Neutrophil (primary cell): ENCODE results near the gene TERT.

Source experiments
- H3K27ac ChIP-seq: fragments of 200-600 bp; sonication (generic); 2 replicates; pipeline ENCODE4 v1.5.1; 2016; ENCODE audit warnings: mild to moderate bottlenecking, moderate library complexity
- H3K27me3 ChIP-seq: fragments of 200-600 bp; sonication (generic); 2 replicates; pipeline ENCODE4 v1.6.0; 2016; ENCODE audit warnings: mild to moderate bottlenecking
- H3K36me3 ChIP-seq: fragments of 200-600 bp; sonication (generic); 2 replicates; pipeline ENCODE4 v1.5.1; 2017
- H3K4me1 ChIP-seq, 2 experiments: fragments of 200-600 bp in 1 of 2; sonication (generic) in 1 of 2; 1 replicate in 1 of 2; 2 replicates in 1 of 2; pipeline versions ENCODE4 v1.5.1 to v1.6.1; 2013 to 2016; ENCODE audit warnings: low read depth in 1 of 2, low read length in 1 of 2, mild to moderate bottlenecking in 1 of 2, moderate library complexity in 1 of 2; ENCODE audit not compliant: control insufficient read depth in 1 of 2, insufficient read depth in 1 of 2
- H3K4me3 ChIP-seq, 2 experiments: fragments of 200-600 bp in 1 of 2; sonication (generic) in 1 of 2; 1 replicate in 1 of 2; 2 replicates in 1 of 2; pipeline ENCODE4 v1.5.1; 2013 to 2016; ENCODE audit warnings: low read depth in 1 of 2, low read length in 1 of 2, mild to moderate bottlenecking in 1 of 2, moderate library complexity in 1 of 2
- H3K9me3 ChIP-seq: fragments of 200-600 bp; sonication (generic); 2 replicates; pipeline ENCODE4 v1.5.1; 2016
- TF ChIP-seq, protein P1 (sequence below): fragments of 200-600 bp; sonication (generic); IDR thresholded peaks from 2 replicates; pipeline ENCODE4 v1.5.1; 2016; ENCODE audit warnings: antibody characterized with exemption

TERT gene

DNA sequence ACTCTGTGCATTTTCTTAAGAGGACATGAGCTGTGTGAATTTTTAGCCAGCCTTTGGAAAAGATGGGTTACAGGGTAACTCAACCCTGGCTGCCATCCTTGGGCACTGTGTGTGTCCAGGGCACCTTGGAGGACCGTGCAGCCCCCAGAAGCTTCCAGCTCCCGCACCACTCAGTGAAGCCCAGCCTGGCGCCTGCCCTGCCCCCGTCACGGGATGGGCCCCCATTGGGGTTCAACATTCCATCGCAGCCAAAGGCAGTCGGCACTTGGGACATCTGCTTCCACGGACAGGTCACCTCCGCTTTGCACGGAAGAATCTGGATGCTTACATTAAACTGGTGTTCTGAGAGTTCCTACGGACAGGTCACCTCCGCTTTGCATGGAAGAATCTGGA is 71.6 kb downstream of the TERT start:
- H3K4me3 ChIP-seq = no peak overlapping the region
- no peaks in the 10 kb centered on the region for H3K36me3 ChIP-seq
- no peaks in the 10 kb centered on the region for H3K9me3 ChIP-seq
- no peak overlapping the region for H3K27ac ChIP-seq
- no peaks in the 10 kb centered on the region for H3K4me1 ChIP-seq
- TF ChIP-seq, protein P1, sequence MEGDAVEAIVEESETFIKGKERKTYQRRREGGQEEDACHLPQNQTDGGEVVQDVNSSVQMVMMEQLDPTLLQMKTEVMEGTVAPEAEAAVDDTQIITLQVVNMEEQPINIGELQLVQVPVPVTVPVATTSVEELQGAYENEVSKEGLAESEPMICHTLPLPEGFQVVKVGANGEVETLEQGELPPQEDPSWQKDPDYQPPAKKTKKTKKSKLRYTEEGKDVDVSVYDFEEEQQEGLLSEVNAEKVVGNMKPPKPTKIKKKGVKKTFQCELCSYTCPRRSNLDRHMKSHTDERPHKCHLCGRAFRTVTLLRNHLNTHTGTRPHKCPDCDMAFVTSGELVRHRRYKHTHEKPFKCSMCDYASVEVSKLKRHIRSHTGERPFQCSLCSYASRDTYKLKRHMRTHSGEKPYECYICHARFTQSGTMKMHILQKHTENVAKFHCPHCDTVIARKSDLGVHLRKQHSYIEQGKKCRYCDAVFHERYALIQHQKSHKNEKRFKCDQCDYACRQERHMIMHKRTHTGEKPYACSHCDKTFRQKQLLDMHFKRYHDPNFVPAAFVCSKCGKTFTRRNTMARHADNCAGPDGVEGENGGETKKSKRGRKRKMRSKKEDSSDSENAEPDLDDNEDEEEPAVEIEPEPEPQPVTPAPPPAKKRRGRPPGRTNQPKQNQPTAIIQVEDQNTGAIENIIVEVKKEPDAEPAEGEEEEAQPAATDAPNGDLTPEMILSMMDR = no peak
- H3K27me3 ChIP-seq = peaks cover 12% of the 10 kb centered on the region

DNA sequence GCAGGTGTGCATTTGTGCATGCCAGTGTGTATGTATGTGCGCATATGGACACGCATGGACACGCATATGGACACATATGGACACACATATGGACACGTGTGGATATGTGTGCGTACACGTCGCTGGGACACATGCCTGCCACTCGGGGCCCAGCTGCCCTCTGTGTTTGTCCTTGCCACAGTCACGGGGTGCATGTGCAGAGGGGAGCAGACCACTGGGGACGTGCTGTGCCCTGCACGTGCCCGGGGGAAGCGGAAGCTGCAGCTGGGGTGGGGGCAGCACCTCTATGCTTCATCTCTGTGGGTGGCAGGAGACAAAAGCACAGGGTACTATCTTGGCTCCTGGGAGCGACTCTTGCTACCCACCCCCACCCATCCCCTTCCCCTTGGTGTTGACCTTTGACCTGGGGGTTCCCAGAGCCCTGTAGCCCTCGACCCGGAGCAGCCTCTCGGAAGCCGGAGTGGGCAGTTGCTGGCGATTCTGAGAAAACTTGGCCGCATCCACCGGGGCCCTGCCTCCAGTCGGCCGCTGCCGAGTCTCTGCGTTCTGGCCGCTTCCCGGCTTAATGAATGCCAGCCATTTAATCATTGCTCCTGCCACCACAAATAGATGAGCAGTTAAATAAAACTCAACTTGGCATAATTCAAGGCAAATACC is 72.1 kb downstream of the TERT start:
- Histone ChIP-seq H3K36me3 (no peaks in the 10 kb centered on the region), H3K4me1 (no peaks in the 10 kb centered on the region), H3K27me3 (peaks cover 6% of the 10 kb centered on the region), H3K27ac (no peak overlapping the region), H3K9me3 (no peaks in the 10 kb centered on the region), H3K4me3 (no peak overlapping the region)
- TF ChIP-seq, protein P1 = no peak

DNA sequence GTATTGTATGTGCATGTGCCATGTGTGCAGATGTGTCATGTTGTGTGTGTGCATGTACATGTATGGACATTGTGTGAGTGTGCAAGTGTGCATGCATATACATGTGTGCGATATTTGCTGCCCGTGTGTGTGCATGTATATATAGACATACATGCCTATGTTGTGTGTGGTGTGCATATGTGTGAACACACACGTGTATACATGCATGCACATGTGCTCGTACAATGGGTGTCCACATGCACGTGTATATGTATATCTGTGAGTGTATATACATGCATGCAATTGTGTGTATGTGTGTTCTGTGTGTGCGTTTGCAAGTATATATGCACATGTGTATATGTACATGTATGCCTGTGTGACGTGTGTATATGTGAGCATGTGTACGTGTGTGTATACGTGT is 72.7 kb downstream of the TERT start:
- no peak overlapping the region for H3K4me3 ChIP-seq
- no peaks in the 10 kb centered on the region for H3K4me1 ChIP-seq
- H3K27me3 ChIP-seq = peaks cover under 1% of the 10 kb centered on the region
- TF ChIP-seq, protein P1 = no peak
- no peak overlapping the region for H3K27ac ChIP-seq
- no peaks in the 10 kb centered on the region for H3K9me3 ChIP-seq
- no peaks in the 10 kb centered on the region for H3K36me3 ChIP-seq

DNA sequence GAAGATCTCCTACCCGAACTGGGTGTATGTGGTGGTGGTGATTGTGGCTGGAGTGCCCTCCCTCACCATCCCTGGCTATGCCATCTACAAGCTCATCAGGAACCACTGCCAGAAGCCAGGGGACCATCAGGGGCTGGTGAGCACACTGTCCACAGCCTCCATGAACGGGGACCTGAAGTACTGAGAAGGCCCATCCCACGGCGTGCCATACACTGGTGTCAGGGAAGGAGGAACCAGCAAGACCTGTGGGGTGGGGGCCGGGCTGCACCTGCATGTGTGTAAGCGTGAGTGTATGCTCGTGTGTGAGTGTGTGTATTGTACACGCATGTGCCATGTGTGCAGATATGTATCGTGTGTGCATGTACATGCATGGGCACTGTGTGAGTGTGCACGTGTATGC is 73.1 kb downstream of the TERT start:
- Histone ChIP-seq H3K27ac (no peak overlapping the region), H3K36me3 (no peaks in the 10 kb centered on the region), H3K4me1 (no peaks in the 10 kb centered on the region), H3K4me3 (no peak overlapping the region), H3K27me3 (no peaks in the 10 kb centered on the region), H3K9me3 (no peaks in the 10 kb centered on the region)
- TF ChIP-seq, protein P1 = no peak

DNA sequence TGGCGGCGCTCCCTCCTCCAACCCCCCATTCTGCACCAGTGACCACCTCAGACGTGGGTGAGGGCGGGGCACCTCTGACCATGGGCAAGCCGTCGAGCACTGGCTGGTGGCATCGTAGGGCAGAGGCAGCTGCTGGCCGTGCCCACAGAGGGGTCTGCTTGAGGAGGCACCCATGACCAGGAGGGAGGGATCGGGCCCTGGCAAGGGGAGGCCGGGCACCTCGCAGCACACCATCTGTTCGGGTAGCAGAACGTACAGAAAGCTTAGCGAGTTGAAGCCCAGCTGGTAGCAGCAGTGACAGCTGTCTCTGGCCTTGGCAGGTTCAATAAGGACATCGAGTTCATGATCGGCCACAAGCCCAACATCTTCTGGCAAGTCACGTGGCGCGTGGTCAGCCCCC is 74.0 kb downstream of the TERT start:
- H3K4me1 ChIP-seq = no peaks in the 10 kb centered on the region
- no peaks in the 10 kb centered on the region for H3K36me3 ChIP-seq
- H3K9me3 ChIP-seq = no peaks in the 10 kb centered on the region
- H3K4me3 ChIP-seq = no peak overlapping the region
- TF ChIP-seq, protein P1 = no peak
- H3K27me3 ChIP-seq = no peaks in the 10 kb centered on the region
- no peak overlapping the region for H3K27ac ChIP-seq
